AG09319 (cell line): ENCODE results near the gene DPF3.

Source experiments
- DNase-seq: peaks from one replicate; pipeline ENCODE4 v3.0.0-alpha.2; 2010; ENCODE audit warnings: low read depth; ENCODE audit errors: extremely low read depth
- CTCF ChIP-seq: IDR thresholded peaks from 2 replicates; pipeline ENCODE4 v1.5.1; 2011; ENCODE audit warnings: low read depth, mild to moderate bottlenecking, inconsistent platforms, low read length, moderate library complexity

Gene DPF3

GRCh38 chr14:72783741-72784140 is 110.2 kb downstream of the DPF3 start:
- TF ChIP-seq CTCF, result no peak
- DNase-seq, result no peak

GRCh38 chr14:72782817-72783216 is 111.1 kb downstream of the DPF3 start:
- TF ChIP-seq CTCF, result no peak
- DNase-seq, result no peak

GRCh38 chr14:72781561-72782508 is 112.1 kb downstream of the DPF3 start:
- DNase-seq, result no peak
- no peak for TF ChIP-seq CTCF

DNA sequence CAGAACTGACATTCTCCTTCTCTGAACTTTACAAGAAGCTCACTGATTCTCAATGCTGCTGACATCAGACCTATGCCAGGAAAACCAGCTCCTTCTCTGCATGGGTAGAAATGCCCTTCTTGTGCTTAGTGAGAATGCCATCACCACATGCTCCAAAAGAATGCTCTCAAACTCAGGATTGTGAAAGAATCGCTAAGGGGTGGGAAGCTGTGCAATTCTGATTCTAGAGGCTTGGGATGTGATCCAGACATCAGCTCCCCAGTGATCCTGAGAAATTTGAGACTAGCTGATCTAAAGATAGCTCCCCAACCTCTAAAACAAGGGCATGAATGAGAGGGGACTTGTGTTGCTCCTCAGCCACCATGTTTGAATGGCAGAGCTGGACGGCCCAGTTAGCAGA is 113.2 kb downstream of the DPF3 start:
- peak; percentile 63 for DNase-seq
- no peak for TF ChIP-seq CTCF

- no peak for DNase-seq
- TF ChIP-seq CTCF, result no peak
Measured at GRCh38 chr14:72779679-72780078, 114.2 kb downstream of the DPF3 start.

DNA sequence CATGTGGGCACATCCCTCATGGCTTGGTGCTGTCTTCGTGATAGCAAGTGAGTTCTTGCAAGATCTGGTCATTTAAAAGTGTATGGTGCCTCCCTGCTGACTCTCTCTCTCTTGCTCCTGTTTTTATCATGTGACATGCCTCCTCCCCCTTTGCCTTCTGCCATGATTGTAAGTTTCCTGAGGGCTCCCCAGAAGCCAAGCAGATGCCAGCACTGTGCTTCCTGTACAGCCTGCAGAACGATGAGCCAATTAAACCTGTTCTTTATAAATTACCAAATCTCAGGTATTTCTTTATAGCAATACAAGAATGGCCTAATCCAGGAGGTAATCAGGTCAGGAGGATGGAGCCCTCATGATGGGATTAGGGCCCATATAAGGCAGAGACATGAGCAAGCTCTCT is 116.3 kb downstream of the DPF3 start:
- no peak for TF ChIP-seq CTCF
- no peak for DNase-seq

DNA sequence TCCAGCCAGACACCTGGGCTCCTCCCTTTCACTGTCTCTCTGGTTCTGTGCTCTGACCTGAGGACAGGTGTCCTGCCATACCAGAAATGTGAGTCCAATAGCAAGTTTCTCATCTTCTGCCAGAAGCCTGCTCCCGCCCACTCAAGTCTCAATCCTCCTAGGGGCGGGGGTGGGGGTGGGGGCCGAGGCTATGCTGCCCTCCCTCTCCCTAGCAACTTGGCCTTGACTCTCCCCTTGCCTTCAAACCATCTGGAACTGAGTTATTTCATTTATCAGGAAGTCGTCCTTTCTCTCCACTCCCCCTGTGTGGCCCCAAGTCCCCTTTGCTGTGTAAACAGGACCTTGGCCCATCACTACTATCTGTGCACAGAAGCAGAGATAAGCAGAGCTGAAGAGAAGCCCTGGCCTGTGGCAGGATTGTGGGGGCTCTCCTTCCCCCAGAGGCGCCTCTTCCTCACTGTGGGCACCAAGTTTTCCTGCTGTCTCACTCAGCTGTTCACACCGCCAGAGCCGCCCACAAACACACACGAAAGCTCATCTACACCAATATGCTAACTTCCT is 117.1 kb downstream of the DPF3 start:
- no peak for TF ChIP-seq CTCF
- no peak for DNase-seq
